Vagina (tissue), 2 donors: Measurements from ENCODE around the gene DNAI1. TPM values are rescaled to one million over a fixed set of nuclear protein-coding genes. Genes with fewer than 3 reads are reported as not detected.

Experiments
- DNase-seq, 2 donors: peaks; one replicate each; pipeline ENCODE4 v3.0.0-alpha.2; 2017; ENCODE audit errors: extremely low spot score in 2 of 2
- H3K27ac ChIP-seq: fragments of 200-600 bp; sonication (generic); one replicate; pipeline ENCODE4 v1.5.1; 2019
- H3K27me3 ChIP-seq: fragments of 200-600 bp; sonication (generic); one replicate; pipeline ENCODE4 v1.5.1; 2019
- H3K36me3 ChIP-seq, 2 donors: fragments of 200-600 bp; sonication (generic); one replicate each; pipeline ENCODE4 v1.5.1; 2017 to 2019
- H3K4me1 ChIP-seq: fragments of 200-600 bp; sonication (generic); one replicate; pipeline ENCODE4 v1.5.1; 2019
- H3K4me3 ChIP-seq, 2 donors: fragments of 200-600 bp; sonication (generic); 1 replicate in 1 of 2; 2 replicates in 1 of 2; pipeline ENCODE4 v1.5.1; 2016 to 2019
- H3K9me3 ChIP-seq: fragments of 200-600 bp; sonication (generic); one replicate; pipeline ENCODE4 v1.5.1; 2019
- CTCF ChIP-seq, 3 experiments: fragments of 450-650 bp in 2 of 3; fragments of 200-600 bp in 1 of 3; sonication (generic) in 1 of 3; IDR thresholded peaks; one replicate each; pipeline ENCODE4 v1.5.1; 2017 to 2019; ENCODE audit warnings: antibody characterized with exemption in 3 of 3, mild to moderate bottlenecking in 2 of 3, moderate library complexity in 2 of 3
- POLR2A ChIP-seq, 2 donors: fragments of 450-650 bp; IDR thresholded peaks; one replicate each; pipeline ENCODE4 v1.6.1; 2017; ENCODE audit warnings: antibody characterized with exemption in 2 of 2, mild to moderate bottlenecking in 2 of 2, moderate library complexity in 2 of 2
- POLR2AphosphoS5 ChIP-seq, 2 donors: sonication (generic); formaldehyde crosslinking; IDR thresholded peaks; one replicate each; pipeline ENCODE4 v1.9.0; 2017; ENCODE audit warnings: antibody characterized with exemption in 2 of 2, mild to moderate bottlenecking in 2 of 2, low read depth in 1 of 2; ENCODE audit not compliant: insufficient read depth in 1 of 2
- intact Hi-C: fragments of 100-400 bp; cut with DNase I; formaldehyde crosslinking; loops from one replicate; pipeline ENCODE4 v1.15.1; 2023
- total RNA-seq: library from RNA; depleted of rRNA; stranded (reverse); fragments of >200 nt; gene quantifications from one replicate; pipeline ENCODE4 v1.2.3, GENCODE V29; 2016

DNAI1 gene
- total RNA-seq, 1 donor from 2014 or later: not detected

GRCh38 chr9:34459941-34460340 is 1.3 kb downstream of the DNAI1 start:
- Histone ChIP-seq H3K4me3 (no peak overlapping the region), H3K9me3 (no peaks in the 10 kb centered on the region), H3K36me3 (no peaks in the 10 kb centered on the region), H3K4me1 (peaks cover 29% of the 10 kb centered on the region), H3K27ac (no peak overlapping the region), H3K27me3 (no peaks in the 10 kb centered on the region)
- no peak for DNase-seq
- TF ChIP-seq POLR2AphosphoS5 (IDR thresholded peaks at IDR 0.05; ENCODE audit: insufficient read depth in 1 of 2, low read depth in 1 of 2) (no peak), POLR2A (IDR thresholded peaks at IDR 0.05) (no peak), CTCF (IDR thresholded peaks at IDR 0.05) (no peak)
- intact Hi-C loops: no loop called here

GRCh38 chr9:34463098-34463900 is 4.7 kb downstream of the DNAI1 start:
- intact Hi-C loops: no loop called here
- H3K27me3 ChIP-seq: no peaks in the 10 kb centered on the region
- H3K36me3 ChIP-seq: no peaks in the 10 kb centered on the region
- no peak overlapping the region for H3K27ac ChIP-seq
- H3K4me1 ChIP-seq: peaks cover 8% of the 10 kb centered on the region
- DNase-seq: no peak
- TF ChIP-seq POLR2AphosphoS5 (IDR thresholded peaks at IDR 0.05; ENCODE audit: insufficient read depth in 1 of 2, low read depth in 1 of 2): no peak
- no peak for TF ChIP-seq POLR2A (IDR thresholded peaks at IDR 0.05)
- TF ChIP-seq CTCF (IDR thresholded peaks at IDR 0.05): no peak
- no peak overlapping the region for H3K4me3 ChIP-seq
- no peaks in the 10 kb centered on the region for H3K9me3 ChIP-seq

GRCh38 chr9:34463901-34464232 is 5.3 kb downstream of the DNAI1 start:
- Histone ChIP-seq H3K4me1 (peaks cover 8% of the 10 kb centered on the region), H3K36me3 (no peaks in the 10 kb centered on the region), H3K27ac (no peak overlapping the region), H3K4me3 (no peak overlapping the region), H3K9me3 (no peaks in the 10 kb centered on the region), H3K27me3 (no peaks in the 10 kb centered on the region)
- intact Hi-C loops: no loop called here
- TF ChIP-seq CTCF (IDR thresholded peaks at IDR 0.05) (no peak), POLR2AphosphoS5 (IDR thresholded peaks at IDR 0.05; ENCODE audit: insufficient read depth in 1 of 2, low read depth in 1 of 2) (no peak), POLR2A (IDR thresholded peaks at IDR 0.05) (no peak)
- DNase-seq: no peak

- Histone ChIP-seq H3K9me3 (no peaks in the 10 kb centered on the region), H3K36me3 (no peaks in the 10 kb centered on the region), H3K27me3 (no peaks in the 10 kb centered on the region), H3K27ac (no peak overlapping the region), H3K4me3 (no peak overlapping the region), H3K4me1 (peaks cover 8% of the 10 kb centered on the region)
- no peak for TF ChIP-seq CTCF (IDR thresholded peaks at IDR 0.05)
- TF ChIP-seq POLR2AphosphoS5 (IDR thresholded peaks at IDR 0.05; ENCODE audit: insufficient read depth in 1 of 2, low read depth in 1 of 2): no peak
- TF ChIP-seq POLR2A (IDR thresholded peaks at IDR 0.05): no peak
- no peak for DNase-seq
- intact Hi-C loops: no loop called here
Observed at GRCh38 chr9:34464571-34464970, 6.0 kb downstream of the DNAI1 start.

- no peak for TF ChIP-seq CTCF (IDR thresholded peaks at IDR 0.05)
- TF ChIP-seq POLR2A (IDR thresholded peaks at IDR 0.05): no peak
- TF ChIP-seq POLR2AphosphoS5 (IDR thresholded peaks at IDR 0.05; ENCODE audit: insufficient read depth in 1 of 2, low read depth in 1 of 2): no peak
- Histone ChIP-seq H3K36me3 (no peaks in the 10 kb centered on the region), H3K9me3 (no peaks in the 10 kb centered on the region), H3K4me3 (no peak overlapping the region), H3K27ac (no peak overlapping the region), H3K27me3 (no peaks in the 10 kb centered on the region), H3K4me1 (peaks cover 8% of the 10 kb centered on the region)
- DNase-seq: no peak
- intact Hi-C loops: no loop called here
Observed at GRCh38 chr9:34465468-34465867, 6.9 kb downstream of the DNAI1 start.
